Activated CD4-positive, alpha-beta memory T cell treated with anti-CD3 and anti-CD28 coated beads, Interleukin-2, amount 10 ng/mL, durations not matched to agents 7 days and 5 days (primary cell): ENCODE data around the gene SLC8A1. TPM values are rescaled to one million over a fixed set of nuclear protein-coding genes. Genes with fewer than 3 reads are reported as not detected.

Experiments
- CTCF ChIA-PET: fragments of 350-600 bp; sonication (Branson Sonifier 250); formaldehyde crosslinking; loops from one replicate; lab custom pipeline; 2021; ENCODE audit warnings: antibody characterized with exemption, inconsistent platforms; lab: Charles Lee
- POLR2A ChIA-PET: fragments of 350-600 bp; sonication (Branson Sonifier 250); formaldehyde crosslinking; loops from one replicate; lab custom pipeline; 2021; ENCODE audit warnings: antibody characterized with exemption; lab: Charles Lee
- DNase-seq: peaks from one replicate; pipeline ENCODE4 v3.0.0-alpha.2; 2020
- H3K27ac Mint-ChIP-seq: one replicate; pipeline ENCODE4 v1.8.0; 2021; ENCODE audit warnings: mild to moderate bottlenecking, mixed read lengths
- H3K27me3 Mint-ChIP-seq: one replicate; pipeline ENCODE4 v1.8.0; 2021; ENCODE audit warnings: mixed read lengths
- H3K36me3 Mint-ChIP-seq: one replicate; pipeline ENCODE4 v1.8.0; 2021; ENCODE audit warnings: low read depth, mixed read lengths
- H3K4me1 Mint-ChIP-seq: one replicate; pipeline ENCODE4 v1.8.0; 2021; ENCODE audit warnings: mixed read lengths
- H3K4me3 Mint-ChIP-seq: one replicate; pipeline ENCODE4 v1.8.0; 2021; ENCODE audit warnings: mild to moderate bottlenecking, mixed read lengths
- H3K9me3 Mint-ChIP-seq: one replicate; pipeline ENCODE4 v1.8.0; 2021; ENCODE audit warnings: mixed read lengths
- total RNA-seq, 2 experiments: library from RNA; stranded (reverse); gene quantifications; one replicate each; pipeline ENCODE4 v1.2.3, GENCODE V29; 2021

SLC8A1 gene
- total RNA-seq, 2 experiments from 2014 or later: 0.25 to 0.45 TPM

DNA sequence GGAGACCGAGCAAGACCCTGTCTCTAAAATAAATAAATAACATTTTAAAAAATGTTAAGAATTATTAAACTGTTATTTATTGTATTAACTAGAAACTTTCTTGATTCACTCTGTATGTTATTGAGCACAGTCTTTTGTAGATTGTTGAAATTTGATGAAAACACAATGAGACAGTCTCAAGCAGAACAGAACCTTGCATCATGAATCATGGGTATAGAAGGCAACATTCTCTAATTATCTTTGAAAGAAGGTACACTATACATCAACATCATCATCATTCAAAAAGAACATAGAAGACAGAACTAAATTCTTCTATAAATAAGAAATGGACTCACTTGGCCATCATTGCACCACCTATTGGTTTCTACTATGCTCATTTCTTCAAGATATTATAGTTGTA, 67.7 kb downstream of the SLC8A1 start:
- CTCF ChIA-PET: no interaction called here

GRCh38 chr2:40380721-40381120, 71.2 kb downstream of the SLC8A1 start:
- no peaks in the 10 kb centered on the region for H3K4me1 Mint-ChIP-seq
- no peaks in the 10 kb centered on the region for H3K27me3 Mint-ChIP-seq
- ChIA-PET POLR2A (no interaction called here), CTCF (no interaction called here)
- DNase-seq: no peak
- H3K9me3 Mint-ChIP-seq: peaks cover 10% of the 10 kb centered on the region
- no peak overlapping the region for H3K27ac Mint-ChIP-seq
- H3K36me3 Mint-ChIP-seq: no peaks in the 10 kb centered on the region
- no peak overlapping the region for H3K4me3 Mint-ChIP-seq

More for the DNA sequence above, 67.7 kb downstream of the SLC8A1 start:
- Mint-ChIP-seq H3K27ac (no peak overlapping the region), H3K4me3 (no peak overlapping the region), H3K36me3 (no peaks in the 10 kb centered on the region), H3K27me3 (no peaks in the 10 kb centered on the region), H3K9me3 (peaks cover 7% of the 10 kb centered on the region), H3K4me1 (no peaks in the 10 kb centered on the region)
- no peak for DNase-seq
- POLR2A ChIA-PET: no interaction called here

GRCh38 chr2:40380041-40380440, 71.8 kb downstream of the SLC8A1 start:
- no peaks in the 10 kb centered on the region for H3K4me1 Mint-ChIP-seq
- no peak overlapping the region for H3K27ac Mint-ChIP-seq
- peaks cover 10% of the 10 kb centered on the region for H3K9me3 Mint-ChIP-seq
- H3K27me3 Mint-ChIP-seq: no peaks in the 10 kb centered on the region
- ChIA-PET CTCF (no interaction called here), POLR2A (no interaction called here)
- DNase-seq: no peak
- H3K36me3 Mint-ChIP-seq: no peaks in the 10 kb centered on the region
- no peak overlapping the region for H3K4me3 Mint-ChIP-seq

DNA sequence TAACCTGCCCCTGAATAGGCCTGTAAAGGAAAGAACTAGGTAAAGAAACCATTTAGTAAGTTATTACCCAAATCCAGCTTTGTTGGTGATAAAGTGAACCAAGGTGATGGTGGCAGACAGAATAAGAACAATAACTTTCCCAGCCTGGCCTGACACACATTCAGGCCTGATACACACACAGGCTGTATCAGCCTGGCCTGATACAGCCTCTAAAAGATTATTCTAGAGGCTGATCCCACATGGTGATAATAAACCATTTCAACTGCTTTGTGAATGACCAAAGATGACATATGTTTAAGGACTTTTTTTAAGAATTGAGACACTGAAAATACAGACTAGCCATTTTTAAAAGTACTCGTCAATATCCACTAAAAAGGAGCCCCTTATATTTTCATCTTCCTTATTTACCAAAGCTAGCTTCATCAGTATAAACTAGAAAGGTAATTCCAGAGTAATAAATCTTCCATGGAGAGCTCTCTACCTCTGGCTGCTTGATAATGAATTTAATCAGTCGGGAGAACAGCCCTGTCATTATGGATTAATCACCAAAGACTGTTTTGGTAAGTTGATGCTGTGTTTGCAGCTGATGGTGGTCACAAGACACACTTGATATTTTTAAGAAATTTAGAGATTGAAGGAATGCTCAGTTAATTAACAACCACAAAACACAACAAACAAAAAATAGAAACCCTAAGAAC, 77.2 kb downstream of the SLC8A1 start:
- no peaks in the 10 kb centered on the region for H3K4me1 Mint-ChIP-seq
- no peak overlapping the region for H3K27ac Mint-ChIP-seq
- H3K9me3 Mint-ChIP-seq: peaks cover 3% of the 10 kb centered on the region
- H3K27me3 Mint-ChIP-seq: no peaks in the 10 kb centered on the region
- H3K4me3 Mint-ChIP-seq: no peak overlapping the region
- ChIA-PET CTCF (no interaction called here), POLR2A (no interaction called here)
- H3K36me3 Mint-ChIP-seq: no peaks in the 10 kb centered on the region
- no peak for DNase-seq

DNA sequence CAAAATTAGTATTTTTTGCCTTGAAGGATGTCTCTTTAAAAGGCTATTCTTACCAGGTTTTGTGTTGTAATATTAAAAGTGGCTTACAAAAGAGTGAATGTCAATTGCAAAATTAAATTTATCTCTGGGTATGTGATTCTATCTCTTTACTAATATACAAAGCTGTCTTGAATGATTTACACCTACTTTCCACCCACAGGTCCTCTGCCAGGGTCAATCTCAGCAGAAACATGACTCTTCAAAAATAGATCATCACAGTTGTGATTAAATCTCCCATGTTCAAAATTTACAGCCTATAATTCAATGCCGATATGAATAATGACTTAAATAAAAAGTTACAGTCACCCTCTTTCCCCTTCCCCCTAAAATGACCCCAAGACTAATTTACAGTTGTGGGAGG, 78.8 kb downstream of the SLC8A1 start:
- no peak for DNase-seq
- CTCF ChIA-PET: no interaction called here
- no peak overlapping the region for H3K27ac Mint-ChIP-seq
- H3K36me3 Mint-ChIP-seq: no peaks in the 10 kb centered on the region
- no peaks in the 10 kb centered on the region for H3K4me1 Mint-ChIP-seq
- H3K9me3 Mint-ChIP-seq: peaks cover 3% of the 10 kb centered on the region
- no peak overlapping the region for H3K4me3 Mint-ChIP-seq
- POLR2A ChIA-PET: no interaction called here
- no peaks in the 10 kb centered on the region for H3K27me3 Mint-ChIP-seq

- no peak for DNase-seq
- Mint-ChIP-seq H3K9me3 (peaks cover 3% of the 10 kb centered on the region), H3K27ac (no peak overlapping the region), H3K27me3 (no peaks in the 10 kb centered on the region), H3K4me1 (no peaks in the 10 kb centered on the region), H3K36me3 (no peaks in the 10 kb centered on the region), H3K4me3 (no peak overlapping the region)
- ChIA-PET CTCF (no interaction called here), POLR2A (no interaction called here)
Measured at GRCh38 chr2:40372283-40372985, 79.5 kb downstream of the SLC8A1 start.

DNA sequence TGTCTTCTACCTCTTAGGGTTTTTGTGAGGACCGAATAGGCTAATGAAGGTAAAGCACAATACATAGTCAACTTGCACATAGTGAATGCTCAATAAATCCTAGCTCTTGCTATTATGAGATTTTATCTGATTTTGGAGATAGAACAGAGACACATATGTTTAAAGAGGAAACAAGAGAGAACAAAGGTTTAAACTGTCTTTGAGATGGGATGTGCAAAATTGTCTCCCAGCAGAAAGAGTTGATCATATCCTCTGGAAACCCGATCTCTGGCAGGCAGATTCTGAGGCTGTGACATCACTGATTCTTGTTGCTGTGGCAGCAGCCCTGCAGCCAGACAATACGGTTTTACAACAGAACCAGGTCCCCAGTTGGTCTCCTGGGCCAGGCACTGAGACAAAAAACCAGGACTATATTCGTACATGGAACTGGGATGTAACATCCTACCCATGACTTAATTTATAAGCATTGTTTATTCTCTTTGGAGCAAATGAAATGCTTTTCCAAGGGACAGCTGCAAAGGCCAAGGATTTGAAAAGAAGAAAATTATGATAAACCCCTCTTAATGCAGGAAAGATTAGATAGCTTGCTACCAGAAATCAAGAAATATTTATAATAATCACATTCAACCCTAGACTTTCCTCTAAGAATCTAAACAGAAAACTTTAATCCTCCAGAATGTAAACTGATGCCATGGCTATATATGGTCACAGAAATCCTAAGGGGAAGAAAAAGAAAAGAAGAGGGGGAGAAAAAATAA, 80.2 kb downstream of the SLC8A1 start:
- CTCF ChIA-PET: no interaction called here
- POLR2A ChIA-PET: no interaction called here
- H3K36me3 Mint-ChIP-seq: no peaks in the 10 kb centered on the region

GRCh38 chr2:40370007-40370395, 81.9 kb downstream of the SLC8A1 start:
- POLR2A ChIA-PET: no interaction called here
- no peak for DNase-seq
- H3K4me3 Mint-ChIP-seq: no peak overlapping the region
- no peaks in the 10 kb centered on the region for H3K4me1 Mint-ChIP-seq
- H3K27ac Mint-ChIP-seq: no peak overlapping the region
- no peaks in the 10 kb centered on the region for H3K27me3 Mint-ChIP-seq
- H3K9me3 Mint-ChIP-seq: no peaks in the 10 kb centered on the region
- H3K36me3 Mint-ChIP-seq: no peaks in the 10 kb centered on the region
- CTCF ChIA-PET: no interaction called here

More for the DNA sequence above, 80.2 kb downstream of the SLC8A1 start:
- DNase-seq: no peak
- no peaks in the 10 kb centered on the region for H3K4me1 Mint-ChIP-seq
- H3K27ac Mint-ChIP-seq: no peak overlapping the region
- H3K9me3 Mint-ChIP-seq: peaks cover 3% of the 10 kb centered on the region
- H3K27me3 Mint-ChIP-seq: no peaks in the 10 kb centered on the region
- no peak overlapping the region for H3K4me3 Mint-ChIP-seq

GRCh38 chr2:40369267-40370006, 82.5 kb downstream of the SLC8A1 start:
- Mint-ChIP-seq H3K4me3 (no peak overlapping the region), H3K27ac (no peak overlapping the region), H3K4me1 (no peaks in the 10 kb centered on the region), H3K27me3 (no peaks in the 10 kb centered on the region), H3K36me3 (no peaks in the 10 kb centered on the region), H3K9me3 (no peaks in the 10 kb centered on the region)
- POLR2A ChIA-PET: no interaction called here
- no peak for DNase-seq
- CTCF ChIA-PET: no interaction called here

DNA sequence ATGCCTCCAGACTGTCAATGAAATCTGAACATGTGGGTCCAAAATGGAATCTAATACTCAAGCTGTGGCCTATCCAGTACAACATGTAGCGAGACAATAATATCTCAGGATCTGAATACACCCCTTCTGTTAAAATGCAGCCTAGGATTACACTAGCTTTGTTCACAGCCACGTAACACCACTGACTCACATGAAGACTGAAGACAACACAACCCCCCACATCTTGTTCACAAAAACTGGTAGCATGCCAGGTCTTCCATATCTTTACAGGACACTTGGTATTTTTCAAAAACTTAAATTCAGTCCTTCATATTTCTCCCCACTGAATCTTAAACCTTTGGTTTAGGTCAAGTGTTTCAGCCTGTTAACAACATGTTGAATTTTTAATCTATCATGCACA, 84.2 kb downstream of the SLC8A1 start:
- no peaks in the 10 kb centered on the region for H3K27me3 Mint-ChIP-seq
- DNase-seq: no peak
- H3K4me1 Mint-ChIP-seq: no peaks in the 10 kb centered on the region
- no peaks in the 10 kb centered on the region for H3K36me3 Mint-ChIP-seq
- no peak overlapping the region for H3K27ac Mint-ChIP-seq
- no peak overlapping the region for H3K4me3 Mint-ChIP-seq
- H3K9me3 Mint-ChIP-seq: no peaks in the 10 kb centered on the region
- ChIA-PET POLR2A (no interaction called here), CTCF (no interaction called here)

DNA sequence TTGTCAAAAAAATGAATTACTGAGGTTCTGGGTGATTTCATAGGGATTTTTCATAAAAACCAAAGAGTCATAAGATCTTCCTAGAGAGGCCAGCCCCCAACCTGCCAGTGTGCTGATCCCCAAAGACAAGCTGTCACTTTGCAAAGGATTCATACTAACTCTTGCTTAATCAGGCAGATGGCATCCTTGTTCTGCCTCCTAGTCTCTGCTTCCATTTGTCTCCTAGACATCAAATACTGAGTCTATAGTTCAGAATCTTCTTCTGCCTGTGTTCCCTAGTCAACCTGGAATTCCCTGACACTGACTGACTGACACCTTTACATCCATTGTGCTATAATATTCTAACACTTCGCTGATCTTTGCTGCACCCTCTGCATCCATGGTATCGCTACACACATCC, 84.9 kb downstream of the SLC8A1 start:
- H3K9me3 Mint-ChIP-seq: no peaks in the 10 kb centered on the region
- H3K36me3 Mint-ChIP-seq: no peaks in the 10 kb centered on the region
- no peak overlapping the region for H3K27ac Mint-ChIP-seq
- no peak overlapping the region for H3K4me3 Mint-ChIP-seq
- H3K4me1 Mint-ChIP-seq: no peaks in the 10 kb centered on the region
- DNase-seq: no peak
- H3K27me3 Mint-ChIP-seq: no peaks in the 10 kb centered on the region
- ChIA-PET POLR2A (no interaction called here), CTCF (no interaction called here)

DNA sequence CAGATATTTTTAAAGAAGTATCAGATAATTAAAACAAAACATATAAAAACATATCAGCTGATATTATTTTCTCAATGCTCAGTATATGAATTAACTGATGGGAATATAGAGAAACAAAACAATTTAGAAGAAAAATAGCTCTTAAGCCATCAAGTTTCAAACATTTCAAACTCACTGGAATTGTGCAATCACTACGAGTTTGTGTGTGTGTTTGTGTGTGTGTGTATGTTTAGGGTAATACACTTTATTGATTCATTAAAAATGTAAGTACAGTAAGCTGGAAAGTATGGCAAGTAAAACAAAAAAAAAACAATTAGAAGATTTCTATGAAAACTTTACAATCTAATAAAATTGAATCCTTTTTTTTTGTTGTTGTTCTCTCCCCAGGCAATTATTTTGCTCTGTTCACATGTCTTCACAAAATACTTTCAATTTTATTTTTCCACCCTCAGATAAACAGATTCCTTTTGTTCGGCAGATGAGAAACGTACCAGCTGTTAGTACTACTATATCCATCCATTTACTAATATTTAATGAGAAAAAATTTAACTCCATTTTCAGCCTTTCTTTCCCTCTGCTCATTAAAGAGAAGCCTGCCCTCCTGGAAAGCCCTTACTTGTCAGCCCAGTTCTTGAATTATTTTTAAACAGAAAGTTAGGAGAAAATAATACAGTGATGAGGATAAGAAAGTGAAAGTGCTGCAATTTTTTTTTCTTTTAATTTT, 87.6 kb downstream of the SLC8A1 start:
- H3K36me3 Mint-ChIP-seq: no peaks in the 10 kb centered on the region
- no peak for DNase-seq
- no peaks in the 10 kb centered on the region for H3K27me3 Mint-ChIP-seq
- no peaks in the 10 kb centered on the region for H3K9me3 Mint-ChIP-seq
- ChIA-PET POLR2A (no interaction called here), CTCF (no interaction called here)
- no peak overlapping the region for H3K4me3 Mint-ChIP-seq
- H3K4me1 Mint-ChIP-seq: no peaks in the 10 kb centered on the region
- no peak overlapping the region for H3K27ac Mint-ChIP-seq
